AML-193 (cell line): ENCODE measurements around the gene NT5DC2.

Experiments
- DNase-seq, 2 experiments: peaks; one replicate each; lab custom pipeline; 2025; lab: John Stamatoyannopoulos, UW

The NT5DC2 gene

GRCh38 chr3:52509753-52510328 is 23.8 kb downstream of the NT5DC2 start:
- DNase-seq = no peak

- DNase-seq = no peak
Observed at GRCh38 chr3:52507359-52507758, 26.3 kb downstream of the NT5DC2 start.

- DNase-seq = no peak
Observed at GRCh38 chr3:52506266-52506966, 27.2 kb downstream of the NT5DC2 start.

- no peak for DNase-seq
Observed at GRCh38 chr3:52504977-52505376, 28.7 kb downstream of the NT5DC2 start.

- no peak for DNase-seq
Observed at GRCh38 chr3:52503788-52504424, 29.8 kb downstream of the NT5DC2 start.

GRCh38 chr3:52502808-52503350 is 30.8 kb downstream of the NT5DC2 start:
- no peak for DNase-seq

- no peak for DNase-seq
Observed at GRCh38 chr3:52502001-52502400, 31.7 kb downstream of the NT5DC2 start.

- DNase-seq = no peak
Observed at GRCh38 chr3:52501046-52501445, 32.6 kb downstream of the NT5DC2 start.

- peak; percentile 100 for DNase-seq
Observed at GRCh38 chr3:52498137-52499054, 35.3 kb downstream of the NT5DC2 start.

- DNase-seq = no peak
Observed at GRCh38 chr3:52495777-52496602, 37.7 kb downstream of the NT5DC2 start.

- no peak for DNase-seq
Observed at GRCh38 chr3:52494886-52495495, 38.7 kb downstream of the NT5DC2 start, which contains the start of gene STAB1. STAB1 (plus strand) TSS chr3:52495338; CDS start chr3:52495414, 76 bp downstream.

GRCh38 chr3:52494445-52494844 is 39.2 kb downstream of the NT5DC2 start:
- no peak for DNase-seq

- no peak for DNase-seq
Observed at GRCh38 chr3:52493232-52494017, 40.2 kb downstream of the NT5DC2 start.

GRCh38 chr3:52492059-52492458 is 41.6 kb downstream of the NT5DC2 start:
- DNase-seq = no peak

- no peak for DNase-seq
Observed at GRCh38 chr3:52490939-52491526, 42.6 kb downstream of the NT5DC2 start.

GRCh38 chr3:52490035-52490938 is 43.4 kb downstream of the NT5DC2 start:
- DNase-seq = no peak

- DNase-seq = no peak
Observed at GRCh38 chr3:52489453-52489852, 44.2 kb downstream of the NT5DC2 start.

- DNase-seq = no peak
Observed at GRCh38 chr3:52488746-52489145, 44.9 kb downstream of the NT5DC2 start.
